OCI-LY1 (cell line): Measurements from ENCODE around the gene ABCA7.

Experiments
- H2AFZ ChIP-seq: fragments of 200-600 bp; sonication (generic), shearing (Covaris generic); 2 replicates; pipeline ENCODE4 v1.6.0; 2014; ENCODE audit warnings: antibody characterized with exemption, mild to moderate bottlenecking, low read length
- H3F3A ChIP-seq: fragments of 200-600 bp; sonication (generic), shearing (Covaris generic); 2 replicates; pipeline ENCODE4 v1.6.0; 2014; ENCODE audit warnings: mild to moderate bottlenecking, antibody characterized with exemption, low read length, moderate library complexity; ENCODE audit not compliant: insufficient read depth
- H3K27ac ChIP-seq: fragments of 200-600 bp; sonication (generic); 2 replicates; pipeline ENCODE4 v1.5.1; 2014; ENCODE audit warnings: low read length, mixed run types, mild to moderate bottlenecking, low read depth; ENCODE audit not compliant: poor library complexity, severe bottlenecking
- H3K27me3 ChIP-seq: fragments of 200-600 bp; sonication (generic); 2 replicates; pipeline ENCODE4 v1.6.0; 2014; ENCODE audit warnings: antibody characterized with exemption, mild to moderate bottlenecking, low read length, moderate library complexity; ENCODE audit not compliant: insufficient read depth
- H3K36me3 ChIP-seq: fragments of 200-600 bp; sonication (generic); 2 replicates; pipeline ENCODE4 v1.6.1; 2014; ENCODE audit warnings: mild to moderate bottlenecking, antibody characterized with exemption, low read length, moderate library complexity, mixed read lengths; ENCODE audit not compliant: insufficient read depth
- H3K4me1 ChIP-seq: fragments of 200-600 bp; sonication (generic); 2 replicates; pipeline ENCODE4 v1.5.1; 2014; ENCODE audit warnings: mild to moderate bottlenecking, low read length, moderate library complexity; ENCODE audit not compliant: insufficient read depth, severe bottlenecking
- H3K4me2 ChIP-seq: fragments of 200-600 bp; sonication (generic), shearing (Covaris generic); 2 replicates; pipeline ENCODE4 v1.6.1; 2014; ENCODE audit warnings: low read length
- H3K4me3 ChIP-seq: fragments of 200-600 bp; sonication (generic); 2 replicates; pipeline ENCODE4 v1.5.1; 2014; ENCODE audit warnings: low read length, low read depth, mild to moderate bottlenecking, mixed read lengths; ENCODE audit not compliant: poor library complexity, severe bottlenecking
- H3K79me2 ChIP-seq: fragments of 200-600 bp; shearing (Covaris generic); 2 replicates; pipeline ENCODE4 v1.6.1; 2016; ENCODE audit warnings: mixed run types, low read length, mixed read lengths; ENCODE audit not compliant: insufficient read depth
- H3K9ac ChIP-seq: fragments of 200-600 bp; sonication (generic), shearing (Covaris generic); 2 replicates; pipeline ENCODE4 v1.6.1; 2014; ENCODE audit warnings: mild to moderate bottlenecking, low read length, mixed read lengths
- H3K9me2 ChIP-seq: fragments of 200-600 bp; sonication (generic), shearing (Covaris generic); 2 replicates; pipeline ENCODE4 v1.6.1; 2014; ENCODE audit warnings: low read depth, mild to moderate bottlenecking, low read length, mixed read lengths
- H3K9me3 ChIP-seq: fragments of 200-600 bp; shearing (Covaris generic); 2 replicates; pipeline ENCODE4 v1.6.1; 2014; ENCODE audit warnings: low read length, mixed read lengths
- H4K20me1 ChIP-seq: fragments of 200-600 bp; sonication (generic), shearing (Covaris generic); 2 replicates; pipeline ENCODE4 v1.6.0; 2016; ENCODE audit warnings: mild to moderate bottlenecking, low read length; ENCODE audit not compliant: insufficient read depth
- CTCF ChIP-seq: fragments of 200-600 bp; sonication (generic), shearing (Covaris generic); IDR thresholded peaks from 2 replicates; pipeline ENCODE4 v1.5.1; 2017; ENCODE audit warnings: mild to moderate bottlenecking, antibody characterized with exemption, low read length, moderate library complexity, mixed read lengths
- EZH2 ChIP-seq: fragments of 200-600 bp; sonication (generic), shearing (Covaris generic); IDR thresholded peaks from 2 replicates; pipeline ENCODE4 v1.8.0; 2017; ENCODE audit warnings: borderline replicate concordance, mixed run types, mild to moderate bottlenecking, antibody characterized with exemption, low read length, moderate library complexity, mixed read lengths

Gene ABCA7

DNA sequence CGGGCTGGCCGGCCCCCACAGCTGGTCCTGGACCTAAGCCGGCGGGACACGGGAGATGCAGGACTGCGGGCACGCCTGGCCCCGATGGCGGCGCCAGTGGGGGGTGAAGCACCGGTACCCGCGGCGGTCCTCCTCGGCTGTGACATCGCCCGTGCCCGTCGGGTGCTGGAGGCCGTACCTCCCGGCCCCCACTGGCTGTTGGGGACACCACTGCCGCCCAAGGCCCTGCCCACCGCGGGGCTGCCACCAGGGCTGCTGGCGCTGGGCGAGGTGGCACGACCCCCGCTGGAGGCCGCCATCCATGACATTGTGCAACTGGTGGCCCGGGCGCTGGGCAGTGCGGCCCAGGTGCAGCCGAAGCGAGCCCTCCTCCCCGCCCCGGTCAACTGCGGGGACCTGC lies 36.6 kb upstream of the ABCA7 start:
- no peak overlapping the region for H3K4me2 ChIP-seq
- H3K9me3 ChIP-seq: no peaks in the 10 kb centered on the region
- H2AFZ ChIP-seq: no peak overlapping the region
- peaks cover under 1% of the 10 kb centered on the region; the same call in 1 of the 2 replicates for H3K36me3 ChIP-seq
- H4K20me1 ChIP-seq: no peaks in the 10 kb centered on the region
- H3F3A ChIP-seq: no peaks in the 10 kb centered on the region
- no peak overlapping the region for H3K4me3 ChIP-seq
- no peaks in the 10 kb centered on the region for H3K4me1 ChIP-seq
- TF ChIP-seq CTCF (no peak), EZH2 (no peak)
- peaks cover 12% of the 10 kb centered on the region; the same call in 1 of the 2 replicates for H3K27me3 ChIP-seq
- no peak overlapping the region for H3K27ac ChIP-seq
- no peak overlapping the region for H3K9ac ChIP-seq
- no peaks in the 10 kb centered on the region for H3K9me2 ChIP-seq
- no peaks in the 10 kb centered on the region for H3K79me2 ChIP-seq

GRCh38 chr19:1004204-1004802 lies 35.6 kb upstream of the ABCA7 start:
- Histone ChIP-seq H3K79me2 (no peaks in the 10 kb centered on the region), H3K4me3 (no peak overlapping the region), H3F3A (no peaks in the 10 kb centered on the region), H3K36me3 (peaks cover 8% of the 10 kb centered on the region), H3K4me1 (no peaks in the 10 kb centered on the region), H3K9me3 (no peaks in the 10 kb centered on the region), H4K20me1 (no peaks in the 10 kb centered on the region), H3K27me3 (peaks cover 12% of the 10 kb centered on the region; the same call in 1 of the 2 replicates), H3K27ac (no peak overlapping the region), H3K4me2 (no peak overlapping the region), H2AFZ (no peak overlapping the region), H3K9me2 (no peaks in the 10 kb centered on the region), H3K9ac (no peak overlapping the region)
- no peak for TF ChIP-seq CTCF
- no peak for TF ChIP-seq EZH2

DNA sequence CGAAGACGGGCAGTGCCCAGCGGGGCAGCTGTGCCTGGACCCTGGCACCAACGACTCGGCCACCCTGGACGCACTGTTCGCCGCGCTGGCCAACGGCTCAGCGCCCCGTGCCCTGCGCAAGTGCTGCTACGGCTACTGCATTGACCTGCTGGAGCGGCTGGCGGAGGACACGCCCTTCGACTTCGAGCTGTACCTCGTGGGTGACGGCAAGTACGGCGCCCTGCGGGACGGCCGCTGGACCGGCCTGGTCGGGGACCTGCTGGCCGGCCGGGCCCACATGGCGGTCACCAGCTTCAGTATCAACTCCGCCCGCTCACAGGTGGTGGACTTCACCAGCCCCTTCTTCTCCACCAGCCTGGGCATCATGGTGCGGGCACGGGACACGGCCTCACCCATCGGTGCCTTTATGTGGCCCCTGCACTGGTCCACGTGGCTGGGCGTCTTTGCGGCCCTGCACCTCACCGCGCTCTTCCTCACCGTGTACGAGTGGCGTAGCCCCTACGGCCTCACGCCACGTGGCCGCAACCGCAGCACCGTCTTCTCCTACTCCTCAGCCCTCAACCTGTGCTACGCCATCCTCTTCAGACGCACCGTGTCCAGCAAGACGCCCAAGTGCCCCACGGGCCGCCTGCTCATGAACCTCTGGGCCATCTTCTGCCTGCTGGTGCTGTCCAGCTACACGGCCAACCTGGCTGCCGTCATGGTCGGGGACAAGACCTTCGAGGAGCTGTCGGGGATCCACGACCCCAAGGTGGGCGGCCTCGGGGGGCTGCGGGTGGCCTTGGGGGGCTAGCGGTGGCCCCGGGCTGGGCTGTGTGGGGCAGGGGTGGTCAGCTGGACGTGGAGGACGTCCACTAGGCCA lies 34.9 kb upstream of the ABCA7 start:
- no peaks in the 10 kb centered on the region for H3K9me2 ChIP-seq
- no peaks in the 10 kb centered on the region for H3K9me3 ChIP-seq
- H3K27ac ChIP-seq: no peak overlapping the region
- H3K36me3 ChIP-seq: peaks cover 14% of the 10 kb centered on the region
- no peak overlapping the region for H3K9ac ChIP-seq
- H3K27me3 ChIP-seq: peaks cover 12% of the 10 kb centered on the region; the same call in 1 of the 2 replicates
- no peaks in the 10 kb centered on the region for H3F3A ChIP-seq
- no peak overlapping the region for H2AFZ ChIP-seq
- H3K4me3 ChIP-seq: no peak overlapping the region
- TF ChIP-seq CTCF: no peak
- no peaks in the 10 kb centered on the region for H3K79me2 ChIP-seq
- no peaks in the 10 kb centered on the region for H3K4me1 ChIP-seq
- H4K20me1 ChIP-seq: no peaks in the 10 kb centered on the region
- no peak overlapping the region for H3K4me2 ChIP-seq
